Fibroblast of pulmonary artery (primary cell): ENCODE results near the gene KLK12.
A peak's percentile ranks its signal among the peaks of the same experiment; 100 is the strongest.

Experiments used
- DNase-seq: peaks from one replicate; pipeline ENCODE4 v3.0.0-alpha.2; 2010; ENCODE audit warnings: low read depth
- H3K4me3 ChIP-seq: replicated peaks from 2 replicates; pipeline ENCODE4 v1.5.1; 2011; ENCODE audit warnings: low read depth, mild to moderate bottlenecking, control low read depth, low read length, moderate library complexity
- CTCF ChIP-seq: IDR thresholded peaks from 2 replicates; pipeline ENCODE4 v1.5.1; 2011; ENCODE audit warnings: mild to moderate bottlenecking, control low read depth, low read length, inconsistent platforms; ENCODE audit errors: missing control alignments

The KLK12 gene

GRCh38 chr19:51018745-51019543 lies 15.9 kb downstream of the KLK12 start:
- DNase-seq, result peak; percentile 6
- peak overlapping the region; percentile 32 for H3K4me3 ChIP-seq

GRCh38 chr19:51016798-51017683 lies 17.8 kb downstream of the KLK12 start:
- no peak overlapping the region for H3K4me3 ChIP-seq
- peak; percentile 57 for DNase-seq
- TF ChIP-seq CTCF, result peak; percentile 66

More at GRCh38 chr19:51018745-51019543, 15.9 kb downstream of the KLK12 start:
- TF ChIP-seq CTCF, result no peak

GRCh38 chr19:51015691-51016267 lies 19.0 kb downstream of the KLK12 start:
- H3K4me3 ChIP-seq, result no peak overlapping the region
- no peak for TF ChIP-seq CTCF
- DNase-seq, result no peak

GRCh38 chr19:51014242-51014641 lies 20.6 kb downstream of the KLK12 start:
- DNase-seq, result no peak

GRCh38 chr19:51012661-51013190 lies 22.1 kb downstream of the KLK12 start:
- no peak for DNase-seq
- TF ChIP-seq CTCF, result no peak
- H3K4me3 ChIP-seq, result no peak overlapping the region

More at GRCh38 chr19:51014242-51014641, 20.6 kb downstream of the KLK12 start:
- TF ChIP-seq CTCF, result no peak
- no peak overlapping the region for H3K4me3 ChIP-seq

- no peak overlapping the region for H3K4me3 ChIP-seq
- DNase-seq, result no peak
- no peak for TF ChIP-seq CTCF
Measured at GRCh38 chr19:51010066-51010795, 24.6 kb downstream of the KLK12 start.
